NCI-H146 treated with DMSO at 0.1 percent for 48 hours (cell line): ENCODE measurements around the gene USP1.

Experiments
- DNase-seq: peaks from one replicate; lab custom pipeline; 2025; ENCODE audit not compliant: unreplicated experiment; lab: John Stamatoyannopoulos, UW

The USP1 gene

DNA sequence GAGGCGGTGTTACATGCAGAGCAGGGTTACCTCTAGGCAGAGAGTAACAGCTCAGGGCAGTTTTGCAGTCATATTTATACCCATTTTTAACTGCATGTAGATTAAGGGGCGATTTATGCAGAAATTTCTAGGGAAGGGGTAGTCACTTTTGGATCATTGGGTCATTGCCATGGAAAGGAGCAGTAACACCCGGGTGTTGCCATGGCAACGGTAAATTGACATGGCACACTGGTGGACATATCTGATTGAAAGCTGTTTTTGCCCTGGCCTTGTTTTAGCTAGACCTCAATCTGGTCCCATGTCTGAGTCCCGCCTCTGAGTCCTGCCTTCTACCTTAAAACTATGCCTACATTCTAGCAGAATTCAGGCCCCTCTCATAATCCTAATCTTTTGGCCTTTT is 11.8 kb upstream of the USP1 start:
- no peak for DNase-seq

DNA sequence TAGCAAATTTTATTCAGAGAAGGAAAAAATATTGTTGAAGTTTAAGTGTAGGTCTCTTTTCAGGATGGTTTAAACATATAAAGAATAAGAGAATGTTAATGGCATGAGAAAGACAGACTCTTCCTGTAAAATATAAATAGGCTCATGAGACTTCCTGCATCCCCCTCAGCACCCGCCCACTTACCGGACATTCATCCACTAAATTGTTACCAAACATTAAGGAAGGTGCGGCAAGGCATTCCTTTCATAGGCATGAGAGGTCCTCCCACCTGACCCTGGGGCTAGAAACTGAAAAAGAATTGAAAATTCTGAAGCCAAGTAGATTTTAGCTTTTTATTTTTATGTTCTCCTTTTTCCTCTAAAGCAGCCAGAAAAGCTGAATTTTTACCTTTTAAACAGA is 10.6 kb upstream of the USP1 start:
- DNase-seq: no peak

DNA sequence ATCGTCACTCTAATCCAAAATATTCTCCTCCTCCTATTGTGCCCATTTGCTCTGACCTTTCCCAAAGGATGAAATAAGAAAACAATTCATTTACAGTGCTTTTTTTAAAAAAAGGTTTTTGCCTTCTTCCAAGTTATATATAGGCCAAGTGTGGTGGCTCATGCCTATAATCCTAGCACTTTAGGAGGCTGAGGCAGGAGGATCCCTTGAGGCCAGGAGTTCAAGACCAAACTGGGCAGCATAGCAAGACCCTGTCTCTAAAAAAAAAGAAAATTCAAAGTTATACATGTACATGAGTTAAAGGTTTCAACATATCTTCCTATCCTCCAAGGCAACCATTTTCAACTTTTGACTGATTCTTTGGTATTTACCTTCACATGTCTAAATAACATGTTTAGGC is 10.1 kb upstream of the USP1 start:
- no peak for DNase-seq

DNA sequence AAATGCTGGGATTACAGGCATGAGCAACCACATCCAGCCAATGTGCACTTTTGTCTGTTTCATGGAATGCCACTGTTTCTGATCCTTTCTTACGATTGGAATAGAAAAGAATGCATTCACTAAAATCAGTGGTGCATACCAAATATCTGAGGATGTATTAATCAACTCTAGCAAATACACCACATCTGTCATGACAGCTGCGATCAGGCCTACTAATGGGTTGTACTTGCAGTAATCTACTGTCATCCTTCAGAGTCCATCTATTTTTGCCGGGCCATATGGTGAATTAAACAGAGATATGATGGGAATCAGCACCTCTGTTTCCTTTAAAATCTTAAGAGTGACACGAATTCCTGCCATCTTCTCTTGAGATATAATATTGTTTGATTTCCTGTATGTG is 8.5 kb upstream of the USP1 start:
- DNase-seq: no peak

DNA sequence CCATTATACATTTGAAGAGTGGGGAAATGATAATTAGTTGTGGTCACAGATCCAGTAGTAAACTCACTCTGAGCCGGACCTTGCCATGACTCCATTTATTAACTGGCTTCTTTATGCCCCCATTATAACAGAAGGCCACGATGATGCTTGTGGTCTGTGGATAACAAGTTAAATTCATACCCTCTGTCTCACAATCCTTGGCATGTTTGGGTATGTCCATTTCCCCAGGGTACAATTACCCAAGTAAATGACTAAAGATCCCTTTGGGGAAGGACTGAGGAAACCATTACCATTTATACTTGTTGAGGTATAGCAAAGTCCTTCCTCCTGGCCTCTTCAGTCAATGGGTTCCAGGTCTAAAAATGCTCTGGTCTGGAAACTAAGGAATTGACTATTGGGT is 7.3 kb upstream of the USP1 start:
- no peak for DNase-seq

DNA sequence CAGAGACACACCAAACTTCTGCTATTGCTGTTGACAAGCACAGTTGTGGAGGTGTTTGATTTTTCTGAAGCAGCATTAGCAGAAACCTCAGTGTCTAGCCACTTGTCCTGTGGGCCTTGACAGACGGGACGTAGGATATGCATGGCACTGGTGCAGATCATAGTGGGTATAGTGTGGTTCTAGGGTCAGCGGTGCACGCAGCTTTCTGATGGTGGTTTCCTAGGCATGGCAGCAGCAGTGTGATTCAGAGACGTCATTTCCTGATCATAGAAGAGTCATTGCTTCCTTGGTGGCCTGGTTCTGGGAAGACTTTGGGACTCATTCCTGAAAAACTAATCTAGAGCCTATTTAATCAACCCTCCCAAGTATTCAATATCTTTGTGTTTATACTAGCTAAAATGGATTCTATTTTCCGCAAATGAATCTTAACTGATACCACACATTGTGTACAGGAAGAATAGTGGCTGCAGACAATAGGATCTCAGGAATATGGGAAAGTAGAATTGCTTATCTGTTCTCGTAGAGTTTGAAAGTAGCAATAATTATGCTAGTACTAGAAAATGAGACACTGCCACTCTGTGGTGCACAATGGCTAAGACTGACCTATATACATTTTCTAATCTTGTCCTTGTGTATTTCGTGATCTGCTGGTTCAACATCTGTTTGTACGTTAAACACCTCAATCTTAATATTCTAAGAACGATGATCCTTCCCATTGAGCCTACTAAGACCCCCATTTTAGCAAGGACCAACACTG is 2.8 kb upstream of the USP1 start:
- DNase-seq: no peak

DNA sequence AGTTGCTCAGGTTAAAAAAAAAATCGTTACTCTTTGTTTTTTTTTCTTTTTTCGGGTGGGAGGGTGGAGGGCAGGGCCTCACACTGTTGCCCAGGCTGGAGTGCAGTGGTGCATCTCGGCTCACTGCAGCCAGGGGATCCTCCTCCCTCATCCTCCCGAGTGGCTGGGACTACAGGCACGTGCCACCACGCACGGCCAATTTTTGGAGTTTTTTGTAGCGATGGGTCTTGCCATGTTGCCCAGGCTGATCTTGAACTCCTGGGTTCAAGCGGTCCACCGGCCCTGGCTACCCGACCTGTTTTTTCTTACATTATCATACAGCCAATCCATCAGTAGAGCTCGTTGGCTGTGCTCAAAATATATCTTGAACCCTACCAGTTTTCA is 2.2 kb upstream of the USP1 start:
- no peak for DNase-seq

DNA sequence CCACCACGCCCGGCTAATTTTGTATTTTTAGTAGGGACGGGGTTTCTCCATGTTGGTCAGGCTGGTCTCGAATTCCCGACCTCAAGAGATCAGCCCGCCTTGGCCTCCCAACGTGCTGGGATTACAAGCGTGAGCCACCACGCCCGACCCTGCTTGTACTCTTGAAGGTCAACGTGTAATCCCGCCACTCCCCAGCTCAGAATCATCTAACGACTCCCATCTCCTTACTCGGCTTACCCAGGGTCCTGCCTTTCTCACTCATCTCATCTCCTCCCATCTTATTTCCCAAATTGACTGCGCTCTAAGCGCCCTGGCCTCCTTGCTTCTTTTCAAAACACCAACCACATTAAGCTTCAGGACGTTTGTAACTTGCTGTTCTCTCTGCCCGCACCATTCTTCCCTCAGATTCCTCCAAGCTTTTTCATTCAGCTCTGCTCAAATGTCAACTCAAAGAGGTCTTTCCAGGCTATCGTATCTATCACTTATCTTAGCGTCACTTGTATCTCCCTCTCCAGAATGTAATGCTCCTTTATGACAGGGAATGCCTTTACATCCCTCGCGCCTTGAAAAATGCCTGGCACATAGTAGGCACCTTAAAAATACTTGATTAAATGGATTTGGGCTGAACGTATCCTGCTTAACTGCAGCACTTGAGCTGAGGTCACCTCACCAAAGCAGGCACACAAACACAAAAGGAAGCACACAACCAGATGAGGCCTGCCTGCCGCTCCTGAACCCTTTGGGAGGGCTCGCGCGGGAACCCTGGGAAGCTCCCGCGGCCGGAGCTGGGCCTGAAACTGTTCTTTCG is 1.4 kb upstream of the USP1 start:
- peak; percentile 84 for DNase-seq

DNA sequence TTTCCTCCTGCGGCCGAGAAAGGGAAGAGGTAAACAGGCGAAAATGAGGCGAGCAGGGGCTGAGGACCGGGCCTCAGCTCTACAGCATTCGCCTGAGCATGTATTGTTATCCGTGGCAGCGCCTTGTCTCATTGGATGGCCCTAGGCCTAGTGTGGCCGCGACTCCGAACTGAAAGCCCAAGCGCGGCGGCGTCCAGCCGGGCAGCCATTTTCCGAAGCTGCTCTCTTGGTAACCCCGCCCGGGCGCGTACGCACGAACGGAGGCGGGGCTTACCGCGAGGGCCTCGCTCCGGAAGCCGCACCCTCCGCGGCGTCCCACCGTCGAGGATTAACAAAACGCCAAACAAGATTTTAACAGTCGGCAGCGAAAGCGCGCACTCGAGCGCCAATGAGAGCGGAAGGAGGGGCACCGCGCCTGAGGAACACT is 797 bp upstream of the USP1 start:
- DNase-seq: no peak

DNA sequence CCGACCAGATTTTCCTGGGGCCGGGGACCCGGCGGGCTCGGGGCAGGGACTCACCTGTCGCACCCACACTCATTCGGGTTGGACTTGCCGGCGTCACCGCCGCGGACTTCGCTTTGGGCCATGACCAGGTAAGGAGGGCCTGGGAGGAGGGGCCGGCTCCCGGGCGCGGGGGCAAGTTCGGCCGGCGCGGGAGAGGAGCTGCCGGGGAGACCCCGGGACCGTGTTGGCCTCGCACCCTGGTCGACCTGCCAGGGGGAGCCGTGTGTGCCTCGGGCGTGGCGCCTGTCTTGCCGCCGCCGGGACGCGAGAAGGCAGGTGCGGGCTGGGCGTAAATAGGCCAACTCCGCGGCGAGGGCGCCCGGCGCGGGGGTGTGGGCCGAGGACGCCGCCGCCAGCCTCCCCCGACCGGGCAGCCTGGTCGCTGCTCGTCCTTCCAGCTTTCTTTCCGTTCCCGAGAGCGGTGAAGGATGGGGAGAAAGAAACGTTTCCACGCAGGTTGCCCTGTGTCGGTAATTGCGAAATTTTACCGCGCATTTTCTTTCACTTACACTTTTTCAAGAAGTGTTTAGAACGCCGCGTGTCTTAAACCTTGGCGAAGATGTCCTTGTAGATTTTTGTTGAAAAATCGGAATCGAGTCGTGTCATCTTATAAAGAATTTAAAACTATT is 558 bp downstream of the USP1 start:
- DNase-seq: no peak

DNA sequence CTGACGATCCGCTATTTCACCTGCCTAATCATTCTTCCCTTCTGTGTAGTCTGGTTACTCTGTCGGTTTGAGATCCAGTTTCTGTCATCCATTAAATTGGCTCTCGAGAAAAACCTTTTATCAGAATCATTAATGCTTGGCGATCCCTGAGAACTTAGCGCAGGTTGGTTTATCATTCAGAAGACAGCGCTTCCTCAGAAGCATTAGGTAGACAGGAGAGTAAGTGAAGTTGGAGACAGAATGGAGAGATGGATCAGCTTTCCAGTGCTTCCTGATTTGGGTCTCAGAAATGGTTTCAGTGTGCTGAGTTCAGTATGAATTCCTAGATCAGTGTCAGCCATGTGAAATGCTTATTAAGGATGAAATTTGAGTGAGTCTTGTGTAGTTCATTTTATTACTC is 1.3 kb downstream of the USP1 start:
- no peak for DNase-seq

DNA sequence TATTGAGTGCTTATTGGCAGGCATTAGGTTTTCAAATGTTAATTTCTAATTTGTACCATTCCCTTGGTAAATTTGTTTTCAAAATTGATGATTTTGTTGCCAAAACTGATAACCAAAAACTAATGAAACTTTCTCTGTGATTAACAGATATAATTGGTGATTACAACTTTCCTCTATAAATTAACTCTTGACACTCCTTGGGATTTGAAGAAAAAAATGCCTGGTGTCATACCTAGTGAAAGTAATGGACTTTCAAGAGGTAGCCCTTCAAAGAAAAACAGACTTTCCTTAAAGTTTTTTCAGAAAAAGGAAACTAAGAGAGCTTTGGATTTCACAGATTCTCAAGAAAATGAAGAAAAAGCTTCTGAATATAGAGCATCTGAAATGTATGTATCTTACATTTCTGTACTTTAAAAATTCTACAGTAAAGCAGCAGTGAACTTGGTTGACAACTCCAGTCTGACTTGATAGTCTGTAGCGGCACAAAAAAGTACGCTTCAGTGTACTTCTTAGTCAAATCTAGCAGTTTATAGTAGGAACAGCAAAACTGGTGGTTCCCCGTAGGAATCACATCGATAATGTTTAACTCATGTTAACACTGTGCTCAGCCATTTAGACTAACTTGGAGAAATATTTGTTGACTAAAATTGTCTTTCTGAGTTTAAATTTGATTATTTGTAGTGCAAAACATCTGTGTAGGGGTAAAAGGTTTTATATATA is 3.0 kb downstream of the USP1 start:
- no peak for DNase-seq

DNA sequence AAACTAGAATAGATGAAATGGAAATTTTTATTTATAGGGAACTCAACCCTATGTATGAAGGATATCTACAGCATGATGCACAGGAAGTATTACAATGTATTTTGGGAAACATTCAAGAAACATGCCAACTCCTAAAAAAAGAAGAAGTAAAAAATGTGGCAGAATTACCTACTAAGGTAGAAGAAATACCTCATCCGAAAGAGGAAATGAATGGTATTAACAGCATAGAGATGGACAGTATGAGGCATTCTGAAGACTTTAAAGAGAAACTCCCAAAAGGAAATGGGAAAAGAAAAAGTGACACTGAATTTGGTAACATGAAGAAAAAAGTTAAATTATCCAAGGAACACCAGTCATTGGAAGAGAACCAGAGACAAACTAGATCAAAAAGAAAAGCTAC is 7.9 kb downstream of the USP1 start:
- DNase-seq: no peak

DNA sequence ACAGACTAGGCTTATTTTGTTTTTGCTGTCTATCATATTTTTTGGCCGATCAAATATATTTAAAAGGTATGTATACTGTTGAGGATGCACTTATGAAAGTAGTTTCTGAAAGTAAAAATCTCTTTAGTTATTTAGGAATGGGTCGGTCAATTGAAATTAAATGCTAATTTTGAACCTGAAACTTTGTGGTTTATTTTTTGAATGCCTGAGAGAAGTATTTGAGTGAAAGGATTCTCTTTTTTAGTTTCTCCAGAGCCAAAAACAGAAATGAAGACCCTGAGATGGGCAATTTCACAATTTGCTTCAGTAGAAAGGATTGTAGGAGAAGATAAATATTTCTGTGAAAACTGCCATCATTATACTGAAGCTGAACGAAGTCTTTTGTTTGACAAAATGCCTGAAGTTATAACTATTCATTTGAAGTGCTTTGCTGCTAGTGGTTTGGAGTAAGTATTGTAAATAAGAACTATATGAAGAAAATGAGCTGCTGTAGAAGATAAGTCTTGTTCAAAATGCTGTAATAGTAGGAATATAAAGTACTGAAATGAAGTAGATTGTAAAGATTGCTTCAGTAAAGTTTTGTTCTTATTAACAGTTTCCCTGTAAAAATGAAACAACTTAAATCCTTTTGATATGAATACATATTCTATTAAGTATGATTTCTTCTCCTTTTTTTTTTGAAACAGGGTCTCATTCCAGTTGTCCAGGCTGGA is 11.5 kb downstream of the USP1 start:
- DNase-seq: no peak

DNA sequence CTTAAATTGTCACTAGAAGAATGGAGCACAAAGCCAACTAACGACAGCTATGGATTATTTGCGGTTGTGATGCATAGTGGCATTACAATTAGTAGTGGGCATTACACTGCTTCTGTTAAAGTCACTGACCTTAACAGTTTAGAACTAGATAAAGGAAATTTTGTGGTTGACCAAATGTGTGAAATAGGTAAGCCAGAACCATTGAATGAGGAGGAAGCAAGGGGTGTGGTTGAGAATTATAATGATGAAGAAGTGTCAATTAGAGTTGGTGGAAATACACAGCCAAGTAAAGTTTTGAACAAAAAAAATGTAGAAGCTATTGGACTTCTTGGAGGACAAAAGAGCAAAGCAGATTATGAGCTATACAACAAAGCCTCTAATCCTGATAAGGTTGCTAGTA is 13.5 kb downstream of the USP1 start:
- DNase-seq: no peak

DNA sequence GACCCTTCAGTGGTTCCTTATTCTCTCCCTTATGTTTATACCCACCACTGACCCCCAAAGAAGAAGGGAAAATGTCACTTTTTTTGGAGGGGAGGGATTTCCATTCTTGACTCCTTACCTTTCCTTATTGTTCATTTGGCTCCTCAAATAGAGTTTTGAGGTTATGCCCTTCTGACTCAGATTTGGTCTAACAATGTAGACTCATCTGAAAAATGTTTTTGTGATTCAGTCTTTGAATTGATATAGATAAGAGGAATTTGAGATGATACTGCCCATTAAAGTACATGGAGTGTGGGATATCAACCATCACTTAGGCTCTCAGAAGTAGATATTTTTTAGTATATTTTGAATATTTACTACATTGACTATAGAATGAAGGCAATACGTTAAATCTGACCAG is 16.1 kb downstream of the USP1 start:
- DNase-seq: no peak

DNA sequence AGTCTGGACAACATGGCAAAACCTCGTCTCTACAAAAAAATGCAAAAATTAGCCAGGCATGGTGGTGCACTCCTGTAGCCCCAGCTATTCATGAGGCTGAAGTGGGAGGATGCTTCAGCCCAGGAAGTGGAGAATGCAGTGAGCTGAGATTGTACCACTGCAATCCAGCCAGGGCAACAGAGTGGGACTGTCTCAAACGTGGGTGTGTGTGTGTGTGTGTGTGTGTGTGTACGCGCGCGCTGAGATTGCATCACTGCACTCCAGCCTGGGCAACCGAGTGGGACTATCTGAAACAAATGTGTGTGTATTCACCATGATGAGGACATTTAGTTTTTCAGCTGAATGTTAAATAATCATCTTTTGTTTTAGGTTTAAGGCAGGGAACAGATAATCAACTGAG is 21.1 kb downstream of the USP1 start:
- no peak for DNase-seq

DNA sequence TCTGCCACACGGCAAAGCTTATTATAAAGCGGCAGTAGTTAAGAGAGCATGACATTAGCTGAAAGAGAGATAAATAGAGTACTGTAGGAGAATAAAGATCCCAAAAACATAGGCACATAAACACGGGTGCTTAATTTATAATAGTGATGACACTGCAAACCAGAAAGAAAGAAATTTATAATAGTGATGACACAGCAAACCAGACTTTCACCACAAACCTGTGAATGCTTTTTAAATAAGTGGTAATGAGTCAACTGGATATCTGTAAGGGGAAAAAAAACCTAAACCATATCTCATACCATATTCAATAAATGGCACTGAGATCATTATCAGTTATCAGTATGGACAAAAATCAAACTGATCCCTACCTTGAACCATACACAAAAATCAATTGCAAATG is 25.5 kb downstream of the USP1 start:
- no peak for DNase-seq

DNA sequence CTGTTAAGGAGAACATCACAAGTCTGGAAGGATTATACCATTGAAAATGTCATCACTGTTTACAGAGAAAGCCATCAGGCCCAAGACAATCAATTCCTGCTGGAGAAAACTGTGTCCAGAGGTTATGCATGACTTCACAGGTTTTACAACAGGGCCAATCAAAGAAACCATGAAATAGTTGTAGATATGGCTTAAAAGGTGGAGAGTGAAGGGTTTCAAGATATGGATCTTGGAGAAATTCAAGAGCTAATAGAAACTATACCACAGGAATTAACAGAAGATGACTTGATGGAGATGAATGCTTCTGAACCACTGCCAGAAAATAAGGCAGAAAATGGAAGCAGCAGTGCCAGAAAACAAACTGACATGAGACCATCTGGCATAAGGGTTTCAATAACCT is 30.2 kb downstream of the USP1 start:
- no peak for DNase-seq

DNA sequence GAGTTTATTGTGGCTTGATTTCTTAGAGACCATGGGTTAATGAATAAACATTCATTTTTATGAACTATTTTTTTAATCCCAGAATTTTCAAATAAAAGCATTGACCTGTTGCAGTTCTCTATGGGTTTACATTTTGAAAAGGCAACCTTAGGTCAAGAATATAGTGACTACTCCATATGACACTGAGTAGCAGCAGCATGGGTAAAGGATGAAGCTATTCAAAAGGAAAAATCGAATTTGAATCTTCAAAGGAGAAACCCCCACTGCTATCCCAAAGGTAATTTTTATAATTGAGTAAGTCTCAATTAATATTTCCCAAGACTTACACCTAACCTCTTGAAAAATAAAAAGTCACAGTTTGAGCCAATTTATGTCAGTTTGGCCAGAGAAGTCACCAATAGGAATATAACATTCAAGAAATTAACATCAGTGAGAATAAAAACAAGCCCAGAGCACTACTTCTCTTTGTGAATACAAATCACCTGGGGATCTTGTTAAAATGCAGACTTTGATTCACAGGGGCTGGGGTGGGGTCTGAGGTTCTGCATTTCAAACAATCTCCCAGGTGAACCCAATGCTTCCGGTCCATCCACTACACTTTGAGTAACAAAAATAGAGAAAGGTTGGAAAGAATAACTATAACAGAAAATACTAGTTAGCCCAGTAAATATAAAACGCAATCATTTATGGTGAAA is 39.8 kb downstream of the USP1 start:
- no peak for DNase-seq
